HepG2 (cell line): Measurements from ENCODE around the gene DIAPH1. TPM values are rescaled to one million over a fixed set of nuclear protein-coding genes. Genes with fewer than 3 reads are reported as not detected.
A peak's percentile ranks its signal among the peaks of the same experiment; 100 is the strongest.

Source experiments
- ARNT2 ChIP-seq: sonication (generic); formaldehyde crosslinking; IDR thresholded peaks from 2 replicates; pipeline ENCODE4 v1.8.0; 2022; ENCODE audit warnings: mild to moderate bottlenecking, low read depth, missing genetic modification reagents, moderate library complexity
- CREB1 ChIP-seq, 2 experiments: fragments of 450-650 bp in 1 of 2; IDR thresholded peaks; 2 replicates each; pipeline ENCODE4 v1.6.1; 2016 to 2017; ENCODE audit warnings: control low read depth in 1 of 2, mild to moderate bottlenecking in 1 of 2, missing compliant biosample characterization in 1 of 2, missing genetic modification characterization in 1 of 2
- FOXK1 ChIP-seq: sonication (generic); formaldehyde crosslinking; IDR thresholded peaks from 2 replicates; pipeline ENCODE4 v1.4.0; 2020; ENCODE audit warnings: low read depth, missing genetic modification reagents, borderline replicate concordance
- KAT7 ChIP-seq: IDR thresholded peaks from 2 replicates; pipeline ENCODE4 v1.6.1; 2018; ENCODE audit warnings: borderline replicate concordance, missing compliant biosample characterization
- KDM3A ChIP-seq: IDR thresholded peaks from 2 replicates; pipeline ENCODE4 v1.6.1; 2018; ENCODE audit warnings: low read depth, missing compliant biosample characterization
- KDM5B ChIP-seq: sonication (generic); formaldehyde crosslinking; IDR thresholded peaks from 2 replicates; pipeline ENCODE4 v1.4.0; 2020; ENCODE audit warnings: missing genetic modification reagents, mild to moderate bottlenecking, borderline replicate concordance
- KLF11 ChIP-seq: IDR thresholded peaks from 2 replicates; pipeline ENCODE4 v1.6.1; 2016; ENCODE audit warnings: missing compliant biosample characterization
- KLF6 ChIP-seq: IDR thresholded peaks from 2 replicates; pipeline ENCODE4 v1.8.0; 2016; ENCODE audit warnings: missing biosample characterization, missing genetic modification reagents
- POLR2AphosphoS2 ChIP-seq: IDR thresholded peaks from 2 replicates; pipeline ENCODE4 v1.6.1; 2011; ENCODE audit warnings: low read depth, low read length, improper control_type of control experiment
- TCF12 ChIP-seq, 2 experiments: fragments of 450-650 bp in 1 of 2; sonication (generic) in 1 of 2; formaldehyde crosslinking in 1 of 2; IDR thresholded peaks; 2 replicates each; pipeline versions ENCODE4 v1.6.1 to v1.8.0; 2017 to 2022; ENCODE audit warnings: antibody characterized with exemption in 1 of 2, mild to moderate bottlenecking in 1 of 2, missing genetic modification reagents in 1 of 2, moderate library complexity in 1 of 2
- TOE1 ChIP-seq: sonication (generic); formaldehyde crosslinking; IDR thresholded peaks from 2 replicates; pipeline ENCODE4 v1.4.0; 2020; ENCODE audit warnings: mild to moderate bottlenecking, missing genetic modification reagents
- ZBTB38 ChIP-seq: sonication (generic); formaldehyde crosslinking; IDR thresholded peaks from 2 replicates; pipeline ENCODE4 v1.5.1; 2020; ENCODE audit warnings: mild to moderate bottlenecking, missing genetic modification reagents
- ZNF253 ChIP-seq: sonication (generic); formaldehyde crosslinking; IDR thresholded peaks from 2 replicates; pipeline ENCODE4 v1.8.0; 2022; ENCODE audit warnings: mild to moderate bottlenecking, missing genetic modification reagents, borderline replicate concordance
- ZNF329 ChIP-seq: sonication (generic); formaldehyde crosslinking; IDR thresholded peaks from 2 replicates; pipeline ENCODE4 v1.9.0; 2021; ENCODE audit warnings: low read depth, mild to moderate bottlenecking, missing genetic modification reagents
- ZNF567 ChIP-seq: sonication (generic); formaldehyde crosslinking; IDR thresholded peaks from 2 replicates; pipeline ENCODE4 v1.8.1; 2023; ENCODE audit warnings: mild to moderate bottlenecking, missing genetic modification reagents, borderline replicate concordance
- ZNF816 ChIP-seq: sonication (generic); formaldehyde crosslinking; IDR thresholded peaks from 2 replicates; pipeline ENCODE4 v1.8.0; 2022; ENCODE audit warnings: missing genetic modification reagents, mild to moderate bottlenecking, borderline replicate concordance
- ZSCAN20 ChIP-seq: sonication (generic); formaldehyde crosslinking; IDR thresholded peaks from 2 replicates; pipeline ENCODE4 v1.4.0; 2020; ENCODE audit warnings: missing genetic modification reagents, mild to moderate bottlenecking, borderline replicate concordance
- polyA plus RNA-seq, 8 experiments: library from polyadenylated mRNA; depleted of rRNA in 3 of 8; stranded (reverse) in 7 of 8; unstranded in 1 of 8; fragments of >200 nt; fragmentation: Illumina TruSeq in 4 of 8; extraction: Trizol in 4 of 8; gene quantifications; 2 replicates each; pipeline versions ENCODE4 v1.2.1 to v1.2.3, GENCODE V29; 2011 to 2016; ENCODE audit warnings: low read depth in 4 of 8, missing spikeins in 1 of 8, mixed read lengths in 1 of 8; ENCODE audit not compliant: insufficient read depth in 1 of 8
- total RNA-seq, 5 experiments: library from RNA; depleted of rRNA; stranded (reverse); fragments of >200 nt; fragmentation: Illumina TruSeq; extraction: Trizol; gene quantifications; 2 replicates each; pipeline ENCODE4 v1.2.3, GENCODE V29; 2016; ENCODE audit warnings: low read depth in 1 of 5
- TF ChIP-seq, protein P1 (sequence below): sonication (generic); formaldehyde crosslinking; IDR thresholded peaks from 2 replicates; pipeline ENCODE4 v1.4.0; 2020; ENCODE audit warnings: missing genetic modification reagents
- TF ChIP-seq, protein P2 (sequence below): sonication (generic); formaldehyde crosslinking; IDR thresholded peaks from 2 replicates; pipeline ENCODE4 v1.5.1; 2020; ENCODE audit warnings: missing genetic modification reagents, mild to moderate bottlenecking, borderline replicate concordance
- TF ChIP-seq, protein P3 (sequence below): sonication (generic); formaldehyde crosslinking; IDR thresholded peaks from 2 replicates; pipeline ENCODE4 v1.4.0; 2020; ENCODE audit warnings: missing genetic modification reagents
- TF ChIP-seq, protein P4 (sequence below): IDR thresholded peaks from 2 replicates; pipeline ENCODE4 v1.6.1; 2016; ENCODE audit warnings: missing genetic modification reagents, missing compliant biosample characterization
- TF ChIP-seq, protein P5 (sequence below): sonication (generic); formaldehyde crosslinking; IDR thresholded peaks from 2 replicates; pipeline ENCODE4 v1.8.0; 2023; ENCODE audit warnings: mild to moderate bottlenecking, missing genetic modification reagents

Gene DIAPH1
- total and polyA plus RNA-seq, 2 of the 13 experiments (the other 11 are each of a cell fraction or from before 2014, with no cell fraction given) = 25.1 to 33.9 TPM

DNA sequence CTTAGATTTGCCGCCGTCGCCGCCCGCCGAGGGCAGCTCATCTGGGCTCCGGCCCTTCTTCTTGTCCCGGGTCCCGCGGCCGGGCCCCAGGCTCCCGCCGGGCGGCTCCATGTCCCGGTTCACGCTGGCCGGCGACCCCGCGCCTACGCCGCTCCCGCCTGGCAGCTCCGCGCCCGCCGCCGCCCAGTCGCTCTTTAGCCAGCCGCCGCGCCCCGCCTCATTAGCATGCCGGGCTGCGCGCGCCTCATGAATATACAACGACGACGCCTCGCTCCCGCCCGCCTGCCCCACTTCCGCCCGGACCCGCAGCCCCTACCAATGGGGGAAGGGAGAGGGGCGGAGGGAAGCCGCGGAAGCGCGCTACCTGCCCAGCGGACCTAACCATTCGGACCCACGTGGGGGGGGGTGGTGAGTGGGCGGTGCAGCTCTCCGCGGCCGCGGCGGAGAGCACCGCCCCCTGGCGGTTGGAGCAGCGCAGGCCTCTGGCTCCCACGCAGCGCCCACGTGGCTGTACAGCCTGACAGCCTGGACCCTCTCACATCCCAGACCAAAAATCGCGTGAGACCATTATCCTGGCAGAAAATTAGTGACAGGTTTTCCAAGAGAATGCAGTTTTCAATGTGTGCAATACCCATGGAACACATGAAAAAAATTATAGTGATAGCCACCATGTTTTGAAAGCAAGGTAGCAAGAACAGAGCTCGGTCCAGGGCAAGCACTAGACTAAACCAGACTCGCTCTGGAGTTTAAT is at the start of gene DIAPH1 (continued):
- peak; percentile 74 for TF ChIP-seq ZNF329 (CRISPR knock-in tag)
- TF ChIP-seq KDM5B (CRISPR knock-in tag) = peak; percentile 82; the same call in 1 of the 2 replicates
- TF ChIP-seq ZNF253 (CRISPR knock-in tag) = no peak
- TF ChIP-seq ARNT2 (CRISPR knock-in tag) = peak; percentile 82; the same call in 1 of the 2 replicates
- TF ChIP-seq, protein P1, sequence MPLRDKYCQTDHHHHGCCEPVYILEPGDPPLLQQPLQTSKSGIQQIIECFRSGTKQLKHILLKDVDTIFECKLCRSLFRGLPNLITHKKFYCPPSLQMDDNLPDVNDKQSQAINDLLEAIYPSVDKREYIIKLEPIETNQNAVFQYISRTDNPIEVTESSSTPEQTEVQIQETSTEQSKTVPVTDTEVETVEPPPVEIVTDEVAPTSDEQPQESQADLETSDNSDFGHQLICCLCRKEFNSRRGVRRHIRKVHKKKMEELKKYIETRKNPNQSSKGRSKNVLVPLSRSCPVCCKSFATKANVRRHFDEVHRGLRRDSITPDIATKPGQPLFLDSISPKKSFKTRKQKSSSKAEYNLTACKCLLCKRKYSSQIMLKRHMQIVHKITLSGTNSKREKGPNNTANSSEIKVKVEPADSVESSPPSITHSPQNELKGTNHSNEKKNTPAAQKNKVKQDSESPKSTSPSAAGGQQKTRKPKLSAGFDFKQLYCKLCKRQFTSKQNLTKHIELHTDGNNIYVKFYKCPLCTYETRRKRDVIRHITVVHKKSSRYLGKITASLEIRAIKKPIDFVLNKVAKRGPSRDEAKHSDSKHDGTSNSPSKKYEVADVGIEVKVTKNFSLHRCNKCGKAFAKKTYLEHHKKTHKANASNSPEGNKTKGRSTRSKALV (CRISPR knock-in tag) = no peak
- TF ChIP-seq TCF12 (IDR thresholded peaks at IDR 0.05) = no peak
- peak; percentile 44; the same call in 1 of the 2 replicates for TF ChIP-seq TCF12 (CRISPR knock-in tag; IDR thresholded peaks at IDR 0.05)
- peak; percentile 25; the same call in 1 of the 2 replicates for TF ChIP-seq FOXK1 (CRISPR knock-in tag)
- TF ChIP-seq TOE1 = peak; percentile 74
- TF ChIP-seq CREB1 (IDR thresholded peaks at IDR 0.05) = peak; percentile 78
- TF ChIP-seq CREB1 (CRISPR knock-in tag; IDR thresholded peaks at IDR 0.05) = peak; percentile 74; the same call in 1 of the 2 replicates
- no peak for TF ChIP-seq POLR2AphosphoS2
- no peak for TF ChIP-seq ZNF567 (CRISPR knock-in tag)
- TF ChIP-seq, protein P2, sequence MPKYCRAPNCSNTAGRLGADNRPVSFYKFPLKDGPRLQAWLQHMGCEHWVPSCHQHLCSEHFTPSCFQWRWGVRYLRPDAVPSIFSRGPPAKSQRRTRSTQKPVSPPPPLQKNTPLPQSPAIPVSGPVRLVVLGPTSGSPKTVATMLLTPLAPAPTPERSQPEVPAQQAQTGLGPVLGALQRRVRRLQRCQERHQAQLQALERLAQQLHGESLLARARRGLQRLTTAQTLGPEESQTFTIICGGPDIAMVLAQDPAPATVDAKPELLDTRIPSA = 0 out of 2 replicates have a peak, but pooled peaks have one; percentile 60
- 0 out of 2 replicates have a peak, but pooled peaks have one; percentile 31 for TF ChIP-seq ZSCAN20 (CRISPR knock-in tag)
- 0 out of 2 replicates have a peak, but pooled peaks have one; percentile 40 for TF ChIP-seq KLF11 (CRISPR knock-in tag)
- TF ChIP-seq, protein P3, sequence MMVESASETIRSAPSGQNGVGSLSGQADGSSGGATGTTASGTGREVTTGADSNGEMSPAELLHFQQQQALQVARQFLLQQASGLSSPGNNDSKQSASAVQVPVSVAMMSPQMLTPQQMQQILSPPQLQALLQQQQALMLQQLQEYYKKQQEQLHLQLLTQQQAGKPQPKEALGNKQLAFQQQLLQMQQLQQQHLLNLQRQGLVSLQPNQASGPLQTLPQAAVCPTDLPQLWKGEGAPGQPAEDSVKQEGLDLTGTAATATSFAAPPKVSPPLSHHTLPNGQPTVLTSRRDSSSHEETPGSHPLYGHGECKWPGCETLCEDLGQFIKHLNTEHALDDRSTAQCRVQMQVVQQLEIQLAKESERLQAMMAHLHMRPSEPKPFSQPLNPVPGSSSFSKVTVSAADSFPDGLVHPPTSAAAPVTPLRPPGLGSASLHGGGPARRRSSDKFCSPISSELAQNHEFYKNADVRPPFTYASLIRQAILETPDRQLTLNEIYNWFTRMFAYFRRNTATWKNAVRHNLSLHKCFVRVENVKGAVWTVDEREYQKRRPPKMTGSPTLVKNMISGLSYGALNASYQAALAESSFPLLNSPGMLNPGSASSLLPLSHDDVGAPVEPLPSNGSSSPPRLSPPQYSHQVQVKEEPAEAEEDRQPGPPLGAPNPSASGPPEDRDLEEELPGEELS (CRISPR knock-in tag) = peak; percentile 69
- TF ChIP-seq KLF6 (CRISPR knock-in tag) = peak; percentile 69; the same call in 1 of the 2 replicates
- no peak; the same call in 1 of the 2 replicates for TF ChIP-seq ZBTB38 (CRISPR knock-in tag)
- TF ChIP-seq, protein P4, sequence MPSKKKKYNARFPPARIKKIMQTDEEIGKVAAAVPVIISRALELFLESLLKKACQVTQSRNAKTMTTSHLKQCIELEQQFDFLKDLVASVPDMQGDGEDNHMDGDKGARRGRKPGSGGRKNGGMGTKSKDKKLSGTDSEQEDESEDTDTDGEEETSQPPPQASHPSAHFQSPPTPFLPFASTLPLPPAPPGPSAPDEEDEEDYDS (CRISPR knock-in tag) = peak; percentile 88
- TF ChIP-seq KDM3A (CRISPR knock-in tag) = peak; percentile 61; the same call in 1 of the 2 replicates
- TF ChIP-seq KAT7 = peak; percentile 66; the same call in 1 of the 2 replicates
- TF ChIP-seq, protein P5, sequence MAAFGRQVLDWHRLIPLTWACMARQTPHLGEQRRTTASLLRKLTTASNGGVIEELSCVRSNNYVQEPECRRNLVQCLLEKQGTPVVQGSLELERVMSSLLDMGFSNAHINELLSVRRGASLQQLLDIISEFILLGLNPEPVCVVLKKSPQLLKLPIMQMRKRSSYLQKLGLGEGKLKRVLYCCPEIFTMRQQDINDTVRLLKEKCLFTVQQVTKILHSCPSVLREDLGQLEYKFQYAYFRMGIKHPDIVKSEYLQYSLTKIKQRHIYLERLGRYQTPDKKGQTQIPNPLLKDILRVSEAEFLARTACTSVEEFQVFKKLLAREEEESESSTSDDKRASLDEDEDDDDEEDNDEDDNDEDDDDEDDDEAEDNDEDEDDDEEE (CRISPR knock-in tag) = 0 out of 2 replicates have a peak, but pooled peaks have one; percentile 49
- no peak; the same call in 1 of the 2 replicates for TF ChIP-seq ZNF816 (CRISPR knock-in tag)
